ENCODE measurements around the gene KRTAP2-4.

DNA sequence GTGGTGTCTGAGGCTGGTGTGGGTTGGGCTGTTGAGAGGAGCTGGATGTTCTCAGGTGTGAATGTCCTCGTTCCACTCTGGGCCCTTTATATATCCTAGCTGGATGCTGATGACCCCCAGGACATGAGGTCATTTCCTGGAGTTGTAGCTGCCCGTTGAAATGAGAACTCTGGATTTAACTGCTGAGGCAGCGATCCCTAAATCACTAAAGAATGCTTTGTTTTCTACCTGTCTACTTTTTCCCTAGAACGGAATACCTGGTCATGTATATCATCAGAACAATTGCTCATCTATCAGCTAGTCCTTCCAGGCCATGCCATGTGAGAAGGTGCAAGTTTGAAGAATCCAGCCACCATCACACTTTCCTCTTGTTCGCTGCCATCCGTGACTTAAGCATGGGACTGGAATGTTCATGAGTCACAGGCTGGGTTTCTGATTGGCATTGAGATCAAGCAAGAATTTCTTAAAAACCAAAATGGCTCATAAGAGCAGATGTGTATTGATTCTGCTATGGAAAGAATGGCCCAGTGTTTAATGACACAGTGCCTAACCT lies 5.6 kb downstream of the KRTAP2-4 start, which contains the start of gene KRTAP2-3:
- TF ChIP-seq CTCF (optimal IDR thresholded peaks at IDR 0.05 in 1 of 3, IDR thresholded peaks at IDR 0.05 in 1 of 3, conservative IDR thresholded peaks at IDR 0.05 in 1 of 3; ENCODE audit: extremely low read depth in 1 of 3, insufficient read depth in 2 of 3, low read length in 3 of 3) = no peak
- no peak for TF ChIP-seq EZH2 (IDR thresholded peaks at IDR 0.05; ENCODE audit: low read length)

All from keratinocyte (primary cell).